Stimulated activated CD4-positive, alpha-beta T cell treated with anti-CD3 and anti-CD28 coated beads, Interleukin-1b, Interleukin-23, amount 100 ng/mL, for 48 hours (primary cell): ENCODE data around the gene KRTAP11-1.

Experiments
- DNase-seq: peaks from one replicate; pipeline ENCODE4 v3.0.0-alpha.2; 2020

KRTAP11-1 gene, protein sequence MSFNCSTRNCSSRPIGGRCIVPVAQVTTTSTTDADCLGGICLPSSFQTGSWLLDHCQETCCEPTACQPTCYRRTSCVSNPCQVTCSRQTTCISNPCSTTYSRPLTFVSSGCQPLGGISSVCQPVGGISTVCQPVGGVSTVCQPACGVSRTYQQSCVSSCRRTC

DNA sequence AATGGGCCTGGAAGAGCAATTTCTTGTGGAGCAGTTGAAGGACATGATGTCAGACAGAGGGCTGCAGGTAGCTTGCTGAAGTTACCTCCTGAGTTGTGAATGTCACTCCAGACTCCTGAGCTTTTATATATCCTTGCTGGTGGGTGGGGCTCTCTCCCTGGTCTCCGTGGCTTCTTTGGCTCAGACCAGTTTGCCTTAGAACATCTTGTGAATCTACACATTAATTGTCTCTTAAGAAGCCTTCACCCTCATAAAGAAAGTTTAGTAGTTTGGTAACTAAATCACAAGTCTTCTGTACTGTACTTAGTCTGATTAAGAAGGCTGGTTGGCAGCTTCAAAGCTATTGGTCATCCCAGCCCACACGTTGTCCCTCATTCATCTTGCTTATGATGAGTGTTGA is at the start of gene KRTAP11-1:
Gene KRTAP11-1, minus strand, starts transcription at position 101 of the 400 bp plus-strand sequence. Its CDS starts 56 bp downstream, at position 45.
- DNase-seq, result no peak

DNA sequence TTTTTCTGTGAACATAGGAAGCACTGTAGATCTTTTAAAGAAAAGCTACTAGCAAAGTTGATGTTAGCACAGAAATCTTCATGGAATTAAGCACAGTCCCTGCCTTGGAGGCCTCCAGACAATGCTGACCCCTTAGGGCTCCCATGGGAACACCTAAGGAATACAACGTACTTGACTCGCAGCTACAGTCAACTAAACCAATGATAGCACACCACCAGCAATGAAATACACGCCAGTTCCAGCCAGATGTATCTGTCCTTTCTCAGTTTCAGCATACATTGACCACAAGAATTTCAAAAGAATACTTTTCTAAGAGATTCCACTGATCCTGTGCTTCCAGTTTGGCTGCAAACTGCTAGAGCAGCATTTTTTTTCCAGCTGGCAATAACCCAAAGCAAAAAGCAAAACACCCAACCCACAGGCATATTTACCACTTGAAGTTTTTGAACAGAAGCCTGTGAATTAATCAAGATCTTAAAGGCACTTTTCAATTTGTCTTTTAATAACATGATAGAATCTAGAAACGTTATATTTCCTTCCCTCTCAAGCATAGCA is 42.8 kb upstream of the KRTAP11-1 start:
- DNase-seq, result no peak

DNA sequence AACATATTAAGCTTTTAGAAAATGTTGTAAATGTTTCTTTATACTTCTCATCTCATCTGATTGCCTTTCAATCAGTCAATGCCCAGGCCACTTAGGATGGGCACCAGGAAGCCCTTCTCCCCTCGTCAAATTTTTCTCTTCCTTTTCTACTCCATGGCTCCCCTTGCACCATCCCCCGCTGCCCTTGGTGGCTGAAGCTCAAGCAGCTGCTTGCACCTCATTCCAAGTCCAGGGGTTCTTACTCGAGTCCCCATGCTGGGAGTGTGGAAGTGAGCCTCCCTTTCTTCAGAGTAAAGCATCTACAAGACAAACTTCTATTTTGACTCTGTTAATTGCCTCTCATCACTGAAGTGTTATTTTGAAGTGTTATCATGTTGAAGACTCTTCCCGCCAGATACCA is 39.7 kb upstream of the KRTAP11-1 start:
- no peak for DNase-seq

DNA sequence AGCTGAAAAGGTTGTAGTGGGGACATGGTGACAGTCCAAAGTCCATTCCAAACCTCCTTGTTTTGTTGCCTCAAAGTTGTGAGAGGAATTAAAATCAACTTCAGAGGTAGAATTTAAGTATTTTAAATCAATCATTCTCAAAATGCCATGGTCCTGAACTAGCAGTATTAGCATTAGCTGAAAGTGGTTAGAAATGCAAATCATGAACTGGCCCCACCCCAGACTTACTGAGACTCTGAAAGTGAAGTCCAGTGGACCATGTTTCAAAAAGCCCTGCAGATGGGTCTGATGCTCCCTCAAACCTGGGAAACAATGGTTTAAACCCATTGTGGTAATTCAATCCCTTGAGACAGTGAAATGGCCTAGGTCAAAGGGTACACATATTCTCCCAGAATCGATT is 36.2 kb upstream of the KRTAP11-1 start:
- no peak for DNase-seq

DNA sequence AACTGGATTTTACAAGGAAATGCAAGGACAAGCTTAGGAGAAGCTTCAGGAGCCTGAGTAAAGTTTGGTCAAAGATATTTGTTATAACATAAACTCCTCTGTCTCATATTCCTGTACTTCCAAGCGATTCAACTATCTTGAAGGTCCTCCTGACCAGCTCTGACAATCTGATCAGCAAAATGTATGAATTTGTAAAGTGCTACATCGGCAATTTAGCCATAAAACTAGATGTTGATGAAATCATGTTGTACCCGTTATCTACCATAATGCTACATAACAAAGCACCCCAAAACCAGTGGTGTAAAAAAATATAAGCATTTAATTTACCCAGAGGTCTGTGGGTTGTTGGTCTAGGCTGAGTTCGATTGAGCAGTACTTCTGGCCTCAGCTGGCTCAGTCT is 19.5 kb upstream of the KRTAP11-1 start:
- no peak for DNase-seq

DNA sequence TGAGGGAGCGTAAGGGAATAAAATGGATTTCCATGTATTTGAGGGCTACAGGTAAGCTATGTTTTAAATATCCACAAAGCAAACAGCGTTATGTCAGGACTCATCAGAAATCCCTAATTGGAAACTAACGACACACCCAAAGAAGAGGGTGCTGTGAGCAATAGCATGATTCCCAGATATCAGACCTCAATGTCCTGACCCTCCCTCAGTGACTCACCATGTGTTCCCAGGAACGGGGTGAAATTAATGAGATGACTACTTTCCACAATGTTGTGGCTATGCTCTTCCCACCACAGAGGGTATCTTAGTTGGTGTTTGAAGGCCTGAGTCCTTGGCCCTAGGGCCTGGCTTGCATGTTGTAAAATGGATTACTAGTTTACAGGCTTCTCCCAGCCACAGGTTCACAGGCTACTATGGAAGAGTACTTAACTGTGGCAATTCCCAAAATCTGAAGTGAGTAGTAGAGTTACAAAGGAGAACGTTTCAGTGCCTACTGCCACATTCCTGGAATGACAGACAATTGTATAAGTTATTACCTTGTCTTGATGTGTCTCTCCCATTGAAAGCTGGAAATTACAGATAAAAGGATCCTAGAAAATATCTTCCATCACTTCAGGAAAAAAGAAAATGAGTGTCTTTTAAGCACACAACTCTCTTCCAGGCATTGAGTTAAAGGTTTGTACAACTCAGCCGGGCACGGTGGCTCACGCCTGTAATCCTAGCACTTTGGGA is 1.7 kb upstream of the KRTAP11-1 start:
- no peak for DNase-seq

DNA sequence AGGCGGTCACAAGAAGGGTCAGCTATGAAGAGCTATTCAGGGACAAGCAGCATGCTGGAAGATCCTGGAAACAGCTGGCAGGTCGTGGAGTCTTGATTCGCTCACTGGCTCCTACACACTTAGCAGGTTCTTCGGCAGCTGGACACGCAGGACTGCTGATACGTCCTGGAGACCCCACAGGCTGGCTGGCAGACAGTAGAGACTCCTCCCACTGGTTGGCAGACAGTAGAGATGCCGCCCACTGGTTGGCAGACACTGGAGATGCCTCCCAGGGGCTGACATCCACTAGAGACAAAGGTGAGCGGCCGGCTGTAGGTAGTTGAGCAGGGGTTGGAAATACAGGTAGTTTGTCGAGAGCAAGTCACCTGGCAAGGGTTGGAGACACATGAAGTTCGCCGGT is 466 bp downstream of the KRTAP11-1 start:
- DNase-seq, result no peak

DNA sequence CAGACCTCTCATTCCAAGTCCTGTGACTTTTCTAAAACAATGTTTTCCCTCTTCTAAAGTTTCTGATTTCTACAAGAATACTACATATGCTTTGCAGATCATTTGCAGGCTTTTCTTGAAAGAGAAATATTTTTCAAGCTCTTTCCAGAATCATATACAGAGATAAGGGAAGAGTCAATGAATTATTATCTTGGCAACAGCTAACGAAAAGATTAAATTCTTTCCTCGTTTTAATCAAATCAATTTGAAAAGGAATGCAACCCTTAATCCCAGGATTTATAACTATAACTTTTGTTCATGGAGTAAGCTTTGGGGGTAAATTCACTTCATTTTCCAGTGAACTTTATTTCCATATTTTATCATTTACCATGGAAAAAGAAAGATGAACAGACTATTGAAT is 6.9 kb downstream of the KRTAP11-1 start:
- DNase-seq, result no peak

DNA sequence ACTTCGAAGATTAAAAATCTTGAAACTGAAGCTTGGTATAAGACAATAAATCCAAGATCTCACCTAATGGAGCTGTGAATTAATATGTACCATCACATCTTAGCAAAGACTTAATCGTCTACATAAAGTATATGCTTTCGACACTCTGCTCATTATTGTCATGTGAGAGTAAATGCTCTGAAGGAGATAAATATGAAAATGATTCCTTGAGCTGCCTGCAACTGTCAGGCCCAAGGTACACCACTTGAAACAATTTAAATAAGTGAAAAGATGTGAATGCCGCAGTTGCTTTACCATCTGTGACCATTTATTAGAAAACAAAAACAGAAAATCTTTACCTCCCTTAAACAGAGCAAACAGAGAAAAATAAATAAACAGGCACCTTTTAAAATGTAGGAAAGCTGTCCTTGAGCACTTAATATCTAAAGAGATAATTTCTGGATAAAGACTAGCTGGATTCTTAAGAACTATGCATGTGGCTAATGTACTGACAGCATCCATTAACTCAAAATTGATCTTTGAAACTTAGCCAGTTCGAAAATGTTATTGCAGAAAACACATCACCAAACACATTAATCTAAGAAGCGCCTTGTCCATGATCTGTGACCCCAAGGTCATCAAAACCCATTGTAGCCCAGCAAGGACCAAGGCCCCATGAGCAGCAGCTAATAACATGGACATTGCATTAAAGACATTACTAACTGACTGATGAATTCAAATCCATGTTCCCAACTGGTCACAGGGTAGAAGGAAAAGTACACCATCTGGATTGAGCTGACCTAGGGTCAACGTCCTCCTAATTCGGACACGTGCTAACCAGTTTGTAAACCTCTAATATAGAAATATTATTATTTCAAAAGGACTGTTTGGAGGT is 33.5 kb downstream of the KRTAP11-1 start:
- DNase-seq, result no peak

DNA sequence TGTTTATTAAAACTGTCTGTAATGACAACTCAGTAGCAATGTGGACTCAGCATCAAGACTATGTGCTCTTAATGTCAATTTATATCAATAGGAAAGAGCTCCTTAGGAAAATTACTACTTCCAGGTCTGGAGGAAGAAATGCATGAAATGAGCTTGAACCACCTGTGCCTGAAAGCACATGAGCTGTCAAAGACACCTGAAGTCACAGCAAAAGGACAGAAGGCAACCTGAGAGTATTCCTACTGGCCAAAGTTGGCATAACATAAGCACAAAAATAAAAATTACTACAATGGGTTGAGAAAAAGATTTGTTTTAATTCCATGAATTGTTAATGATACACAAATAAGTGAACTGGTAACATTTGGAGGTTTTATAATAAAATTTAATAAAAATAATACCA is 38.4 kb downstream of the KRTAP11-1 start:
- no peak for DNase-seq

DNA sequence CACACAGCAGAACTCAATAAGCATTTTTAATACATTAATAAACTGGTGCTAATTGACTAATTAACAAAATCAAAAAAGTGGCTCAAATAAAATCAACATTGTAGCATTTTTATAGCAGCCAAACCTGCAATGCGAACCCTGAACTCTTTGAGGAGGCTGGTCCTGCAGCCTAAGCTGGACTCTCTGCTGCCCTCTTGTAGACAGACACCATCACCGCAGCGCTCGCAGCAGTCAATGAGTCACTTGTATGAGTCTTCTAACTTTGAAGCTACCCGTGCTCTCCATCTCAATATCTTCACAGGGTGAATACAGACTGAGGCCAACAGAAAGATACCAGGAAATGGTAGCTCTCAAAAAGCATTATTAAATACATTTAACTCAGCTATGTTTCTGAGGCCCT is 42.1 kb downstream of the KRTAP11-1 start:
- DNase-seq, result peak; percentile 46

DNA sequence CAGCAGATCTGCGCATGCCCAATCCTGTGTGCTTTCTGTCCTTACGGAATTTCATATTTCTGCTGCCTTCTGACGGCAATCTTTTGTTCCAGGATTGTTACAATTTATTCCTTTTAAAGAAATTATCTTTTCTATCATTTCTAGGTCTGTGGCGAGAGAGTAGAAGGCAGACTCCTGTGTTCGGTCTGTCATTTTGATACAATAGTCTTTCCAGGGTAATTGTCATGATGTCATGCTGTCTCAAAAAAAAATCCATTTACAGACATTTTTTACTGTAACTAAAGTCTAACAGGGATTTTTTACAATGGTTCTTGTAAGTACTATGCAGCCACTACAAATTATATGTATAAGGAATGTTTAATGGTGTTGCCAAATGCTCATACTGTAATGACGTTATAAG is 42.8 kb downstream of the KRTAP11-1 start:
- DNase-seq, result no peak

DNA sequence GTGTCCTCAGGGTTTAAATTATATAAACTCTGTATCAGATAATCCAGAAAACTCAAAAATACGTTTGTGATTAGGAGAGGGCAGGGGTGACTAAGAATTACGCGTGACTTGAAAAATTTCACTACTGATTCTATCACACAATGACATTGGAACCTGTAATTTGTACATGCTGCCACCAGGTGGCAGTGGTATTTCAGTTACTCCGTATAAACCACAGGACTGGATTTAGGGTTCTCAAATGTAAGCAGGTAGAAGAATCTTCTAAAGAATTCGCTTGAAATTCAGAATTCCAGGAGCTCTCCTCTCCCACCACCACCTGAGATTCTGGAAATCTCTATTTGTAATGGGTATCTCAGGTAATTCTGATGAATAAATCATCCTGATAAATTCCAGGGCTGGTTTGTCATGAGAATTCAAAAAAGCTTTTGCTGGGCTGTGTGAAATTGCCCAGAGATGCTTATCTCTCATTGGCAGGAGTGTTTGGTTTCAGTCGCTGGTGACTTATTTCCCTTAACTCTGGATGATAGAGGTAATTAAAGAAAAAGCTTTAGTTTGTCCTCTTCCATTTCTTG is 50.1 kb downstream of the KRTAP11-1 start:
- peak; percentile 41 for DNase-seq
